C4-2B (cell line): Measurements from ENCODE around the gene NOX1.
"Not testable (repeated sequence)": the region's sequence is repeated elsewhere in the genome, so short reads cannot be mapped to it uniquely, and the experiment has no call there.

Experiments used
- H3K27ac ChIP-seq: fragments of 450-650 bp; 2 replicates; pipeline ENCODE4 v1.5.1; 2017
- CTCF ChIP-seq: fragments of 450-650 bp; conservative IDR thresholded peaks from 2 replicates; pipeline ENCODE4 v1.5.1; 2017; ENCODE audit warnings: mild to moderate bottlenecking
- ZFX ChIP-seq: fragments of 450-650 bp; IDR thresholded peaks from 2 replicates; pipeline ENCODE4 v1.6.1; 2017

The NOX1 gene

GRCh38 chrX:100819534-100819836 lies 54.7 kb downstream of the NOX1 start:
- TF ChIP-seq CTCF (no peak), ZFX (no peak)
- H3K27ac ChIP-seq: peak overlapping the region; percentile 82

GRCh38 chrX:100817340-100817739 lies 56.8 kb downstream of the NOX1 start:
- no peak for TF ChIP-seq CTCF
- no peak overlapping the region for H3K27ac ChIP-seq

- TF ChIP-seq ZFX (no peak), CTCF (no peak)
- H3K27ac ChIP-seq: peak overlapping the region; percentile 71
Observed at GRCh38 chrX:100812216-100813158, 61.7 kb downstream of the NOX1 start.

- H3K27ac ChIP-seq: not testable (repeated sequence)
Observed at GRCh38 chrX:100808265-100808664, 65.9 kb downstream of the NOX1 start.

GRCh38 chrX:100804780-100805179 lies 69.4 kb downstream of the NOX1 start:
- no peak overlapping the region for H3K27ac ChIP-seq
- TF ChIP-seq ZFX (no peak), CTCF (no peak)

- no peak overlapping the region for H3K27ac ChIP-seq
- TF ChIP-seq ZFX (no peak), CTCF (no peak)
Observed at GRCh38 chrX:100802843-100803242, 71.3 kb downstream of the NOX1 start.

GRCh38 chrX:100798484-100799214 lies 75.5 kb downstream of the NOX1 start:
- no peak overlapping the region for H3K27ac ChIP-seq
- TF ChIP-seq CTCF: no peak
- TF ChIP-seq ZFX: no peak
